ENCODE results near the gene GJA10. TPM values are rescaled to one million over a fixed set of nuclear protein-coding genes. Genes with fewer than 3 reads are reported as not detected.
A peak's percentile ranks its signal among the peaks of the same experiment; 100 is the strongest.

The GJA10 gene
- total and polyA plus RNA-seq, 11 donors: not detected

GRCh38 chr6:89874438-89874837 is 19.8 kb upstream of the GJA10 start:
- Histone ChIP-seq H3K36me3 (peaks cover 0 to 55% (median 38%) of the 10 kb centered on the region in 9 donors), H3K9me3 (no peaks in the 10 kb centered on the region), H3K4me3 (no peak overlapping the region), H3K4me1 (no peaks in the 10 kb centered on the region), H3K27ac (no peak overlapping the region), H3K27me3 (no peaks in the 10 kb centered on the region)
- DNase-seq: no peak
- intact Hi-C loops (cut with DNase I): no loop called here
- TF ChIP-seq CTCF (IDR thresholded peaks at IDR 0.05) (no peak), POLR2A (IDR thresholded peaks at IDR 0.05) (no peak)
- 80 to 94% (median 88%) methylated on average over 3 of the region's 3 CpGs for WGBS, 4 donors
- no peak for ATAC-seq

GRCh38 chr6:89886378-89887120 is 7.7 kb upstream of the GJA10 start:
- no peak for TF ChIP-seq POLR2A (IDR thresholded peaks at IDR 0.05)
- TF ChIP-seq CTCF (IDR thresholded peaks at IDR 0.05): no peak
- H3K36me3 ChIP-seq: no peaks in the 10 kb centered on the region
- H3K27me3 ChIP-seq: peaks cover 0 to 38% (median 14%) of the 10 kb centered on the region in 9 donors
- H3K27ac ChIP-seq: no peak overlapping the region
- intact Hi-C loops (cut with DNase I): no loop called here
- 82 to 89% (median 89%) methylated on average over 35 to 44 of the region's 44 CpGs for WGBS, 4 donors
- no peak overlapping the region for H3K4me3 ChIP-seq
- ATAC-seq: no peak
- H3K9me3 ChIP-seq: no peaks in the 10 kb centered on the region
- H3K4me1 ChIP-seq: peaks cover 0 to 5% (median 0%) of the 10 kb centered on the region in 12 donors
- no peak for DNase-seq

- DNase-seq (no peak), ATAC-seq (peak in 2 of 4 donors; percentile 22 to 52)
- TF ChIP-seq CTCF (IDR thresholded peaks at IDR 0.05) (no peak), POLR2A (IDR thresholded peaks at IDR 0.05) (no peak)
- Histone ChIP-seq H3K36me3 (no peaks in the 10 kb centered on the region), H3K4me3 (no peak overlapping the region), H3K4me1 (peaks cover 0 to 5% (median 0%) of the 10 kb centered on the region in 12 donors), H3K27me3 (peaks cover 0 to 49% (median 21%) of the 10 kb centered on the region in 9 donors), H3K27ac (no peak overlapping the region), H3K9me3 (no peaks in the 10 kb centered on the region)
- intact Hi-C loops (cut with DNase I): no loop called here
- WGBS, 4 donors: 16 to 17% (median 16%) methylated on average over 6 to 43 of the region's 43 CpGs
Observed at GRCh38 chr6:89887452-89888137, 6.7 kb upstream of the GJA10 start.

GRCh38 chr6:89888138-89888514 is 6.1 kb upstream of the GJA10 start:
- Histone ChIP-seq H3K27me3 (peaks cover 0 to 54% (median 26%) of the 10 kb centered on the region in 9 donors), H3K36me3 (no peaks in the 10 kb centered on the region), H3K4me3 (no peak overlapping the region), H3K27ac (no peak overlapping the region), H3K9me3 (no peaks in the 10 kb centered on the region), H3K4me1 (peaks cover 0 to 5% (median 0%) of the 10 kb centered on the region in 12 donors)
- ATAC-seq (no peak), DNase-seq (no peak)
- TF ChIP-seq POLR2A (IDR thresholded peaks at IDR 0.05) (no peak), CTCF (IDR thresholded peaks at IDR 0.05) (no peak)
- WGBS, 4 donors: 82 to 89% (median 84%) methylated on average over 7 of the region's 7 CpGs
- intact Hi-C loops (cut with DNase I): no loop called here

Data from heart left ventricle (tissue), 16 donors.